Adrenal gland (tissue), 5 donors: Measurements from ENCODE around the gene DFFB.

Experiments
- POLR2A ChIP-seq, 2 donors: fragments of 450-650 bp; IDR thresholded peaks; one replicate each; pipeline ENCODE4 v1.6.1; 2017; ENCODE audit warnings: antibody characterized with exemption in 2 of 2, mild to moderate bottlenecking in 2 of 2, moderate library complexity in 1 of 2
- TF ChIP-seq, protein P1 (sequence below), 6 experiments: fragments of 450-650 bp in 4 of 6; fragments of 200-600 bp in 2 of 6; sonication (generic) in 1 of 6; IDR thresholded peaks; 1 replicate in 5 of 6; 2 replicates in 1 of 6; pipeline versions ENCODE4 v1.5.1 to v1.8.0; 2016 to 2021; ENCODE audit warnings: antibody characterized with exemption in 6 of 6, mild to moderate bottlenecking in 2 of 6, moderate library complexity in 1 of 6
- donor health status: DM: no; HTN: no; CAD: no.

DNA sequence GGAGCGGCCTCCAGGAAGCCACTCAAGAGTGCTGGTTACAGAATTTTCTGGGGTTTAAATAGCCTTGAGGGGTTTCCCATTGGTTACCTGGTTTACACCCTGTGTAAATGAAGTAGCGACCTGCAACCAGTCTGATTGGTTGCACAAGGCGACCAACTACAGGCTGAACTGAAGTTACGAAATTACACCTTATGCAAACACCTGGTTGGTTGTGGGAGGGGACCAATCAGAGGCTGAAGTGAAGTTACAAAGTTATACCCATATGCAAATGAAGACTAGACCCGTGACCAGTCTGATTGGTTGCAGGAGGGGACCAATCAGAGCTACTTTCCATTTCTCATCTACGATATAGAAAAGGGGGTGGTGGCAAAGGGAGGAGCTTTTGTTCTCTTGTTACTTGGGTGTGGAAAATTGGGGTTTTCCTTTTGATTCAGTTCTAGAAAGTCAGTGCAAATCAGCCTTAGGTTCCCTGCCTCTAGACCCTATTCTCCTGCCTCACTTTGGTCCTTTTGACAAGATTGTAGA, 65.0 kb downstream of the DFFB start:
- TF ChIP-seq, protein P1, sequence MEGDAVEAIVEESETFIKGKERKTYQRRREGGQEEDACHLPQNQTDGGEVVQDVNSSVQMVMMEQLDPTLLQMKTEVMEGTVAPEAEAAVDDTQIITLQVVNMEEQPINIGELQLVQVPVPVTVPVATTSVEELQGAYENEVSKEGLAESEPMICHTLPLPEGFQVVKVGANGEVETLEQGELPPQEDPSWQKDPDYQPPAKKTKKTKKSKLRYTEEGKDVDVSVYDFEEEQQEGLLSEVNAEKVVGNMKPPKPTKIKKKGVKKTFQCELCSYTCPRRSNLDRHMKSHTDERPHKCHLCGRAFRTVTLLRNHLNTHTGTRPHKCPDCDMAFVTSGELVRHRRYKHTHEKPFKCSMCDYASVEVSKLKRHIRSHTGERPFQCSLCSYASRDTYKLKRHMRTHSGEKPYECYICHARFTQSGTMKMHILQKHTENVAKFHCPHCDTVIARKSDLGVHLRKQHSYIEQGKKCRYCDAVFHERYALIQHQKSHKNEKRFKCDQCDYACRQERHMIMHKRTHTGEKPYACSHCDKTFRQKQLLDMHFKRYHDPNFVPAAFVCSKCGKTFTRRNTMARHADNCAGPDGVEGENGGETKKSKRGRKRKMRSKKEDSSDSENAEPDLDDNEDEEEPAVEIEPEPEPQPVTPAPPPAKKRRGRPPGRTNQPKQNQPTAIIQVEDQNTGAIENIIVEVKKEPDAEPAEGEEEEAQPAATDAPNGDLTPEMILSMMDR (IDR thresholded peaks at IDR 0.05): no peak
- no peak for TF ChIP-seq POLR2A (IDR thresholded peaks at IDR 0.05)
